Measurements from ENCODE around the gene NDFIP2.

GRCh38 chr13:79519255-79519654 lies 38.3 kb downstream of the NDFIP2 start:
- TF ChIP-seq CTCF (IDR thresholded peaks at IDR 0.05) (no peak), POLR2A (IDR thresholded peaks at IDR 0.05) (no peak)
